GM21360 (cell line): ENCODE data around the gene IFT172.

Experiments
- ATAC-seq: cut with Tn5 transposase; IDR thresholded peaks from one replicate; pipeline ENCODE4 v1.9.1; 2021; ENCODE audit warnings: mild to moderate bottlenecking, moderate library complexity; ENCODE audit not compliant: unreplicated experiment

IFT172 gene

DNA sequence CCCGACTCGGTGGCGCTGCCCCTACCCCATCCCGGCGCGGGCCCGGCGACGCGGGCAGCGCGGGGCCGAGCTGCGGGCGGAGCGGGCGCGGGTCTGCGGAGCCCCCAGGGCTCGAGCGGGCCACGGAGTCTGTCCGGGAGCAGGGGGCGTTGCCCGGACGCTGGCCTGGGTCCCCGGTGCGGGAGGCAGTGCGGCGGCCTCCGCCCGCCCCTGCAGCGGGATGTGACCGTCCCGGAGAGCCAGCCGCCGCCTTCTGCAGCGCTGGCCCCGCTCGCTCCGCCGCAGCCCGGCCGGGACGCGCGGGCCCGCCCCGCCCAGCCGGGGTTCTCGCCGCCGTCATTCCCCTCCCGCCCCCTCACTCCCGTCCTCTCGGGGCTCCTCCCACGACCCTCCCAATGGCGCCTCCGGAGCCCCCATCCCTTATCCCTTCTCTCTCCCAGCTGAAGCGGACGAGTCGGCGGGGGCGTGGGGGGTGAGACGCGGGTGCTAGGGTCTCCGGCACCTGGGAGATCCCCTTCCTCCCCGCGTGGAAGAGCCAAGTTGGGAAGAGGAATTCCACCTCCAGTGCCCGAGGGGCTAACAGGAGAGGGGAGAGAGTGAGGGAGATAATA is 5.5 kb upstream of the IFT172 start, which contains the start of gene FNDC4:
TSS of gene FNDC4 (minus strand) at position 257 of the 611 bp plus-strand sequence. CDS start 521 bp downstream, outside the sequence.
- ATAC-seq: no peak

DNA sequence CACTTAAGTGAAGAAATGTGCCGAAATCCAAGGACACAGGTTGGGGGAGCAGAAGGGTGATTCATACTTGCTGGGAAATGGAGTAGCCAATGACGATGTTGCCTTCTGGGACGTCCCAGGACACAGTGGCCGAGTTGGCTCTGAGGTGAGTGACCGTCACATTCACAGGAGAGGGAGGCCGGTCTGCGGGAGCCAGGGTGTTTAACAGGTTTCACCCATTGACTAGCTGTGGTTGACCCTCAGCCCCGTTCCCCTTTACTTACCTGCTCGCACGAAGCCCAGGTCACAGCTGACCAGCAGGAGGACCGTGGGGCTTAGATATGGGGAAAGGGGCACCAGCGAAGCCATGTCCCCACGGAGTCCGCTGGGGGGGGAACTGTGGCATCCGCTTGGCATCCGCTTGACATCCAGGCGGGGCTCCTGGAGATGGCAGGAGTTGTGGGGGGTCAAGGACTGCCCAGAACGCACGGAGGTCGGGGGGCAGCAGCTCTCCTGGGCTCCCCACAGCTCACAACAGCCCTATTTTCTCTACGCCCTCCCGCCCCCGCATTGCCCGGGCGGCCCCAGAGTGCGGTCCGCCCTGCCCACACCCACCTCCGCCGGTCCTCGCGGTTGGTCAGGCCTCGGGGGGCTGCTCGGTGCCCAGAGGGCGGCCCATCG is 4.9 kb upstream of the IFT172 start:
- ATAC-seq: no peak

- no peak for ATAC-seq
Observed at GRCh38 chr2:27493948-27494283, 4.4 kb upstream of the IFT172 start.

GRCh38 chr2:27492557-27492956 is 3.0 kb upstream of the IFT172 start:
- no peak for ATAC-seq

DNA sequence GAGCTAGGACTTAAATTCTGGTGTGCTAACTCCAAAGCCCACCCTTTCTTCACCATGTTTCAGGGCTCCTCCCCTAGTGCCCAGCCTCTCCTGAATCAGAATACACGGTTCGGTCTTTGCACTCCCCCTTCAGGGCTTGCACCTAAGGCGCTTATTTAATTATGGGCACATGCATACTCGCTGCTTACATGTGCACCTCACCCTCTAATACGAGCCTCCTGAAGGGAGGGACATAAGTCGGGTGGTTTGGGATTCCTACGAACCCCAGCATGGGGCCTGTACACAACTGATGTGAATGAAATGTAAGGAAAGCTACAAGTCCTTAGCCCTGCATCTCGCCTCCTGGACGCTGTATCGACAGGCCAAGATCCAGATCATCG is 435 bp downstream of the IFT172 start:
- no peak for ATAC-seq

DNA sequence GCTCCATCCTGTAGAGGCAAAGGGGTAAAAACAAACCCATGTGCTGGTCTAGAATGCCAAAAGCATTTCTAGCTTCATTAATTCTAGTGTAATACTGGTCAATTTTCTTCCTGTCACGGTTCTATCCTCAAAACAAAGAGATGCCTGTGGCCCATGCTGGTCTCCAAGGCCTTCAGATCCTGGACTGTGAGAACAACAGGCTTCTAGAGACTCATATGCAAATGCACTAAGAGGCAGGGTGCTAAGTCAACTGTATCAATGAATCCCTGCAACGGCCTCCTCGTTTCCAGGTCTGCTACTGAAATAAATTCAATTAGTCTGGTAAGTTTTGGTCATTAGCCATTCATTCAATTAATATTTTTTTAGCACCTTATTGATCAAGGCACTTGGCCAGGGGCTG is 4.0 kb downstream of the IFT172 start:
- ATAC-seq: no peak

GRCh38 chr2:27471961-27472360 is 17.6 kb downstream of the IFT172 start:
- no peak for ATAC-seq

DNA sequence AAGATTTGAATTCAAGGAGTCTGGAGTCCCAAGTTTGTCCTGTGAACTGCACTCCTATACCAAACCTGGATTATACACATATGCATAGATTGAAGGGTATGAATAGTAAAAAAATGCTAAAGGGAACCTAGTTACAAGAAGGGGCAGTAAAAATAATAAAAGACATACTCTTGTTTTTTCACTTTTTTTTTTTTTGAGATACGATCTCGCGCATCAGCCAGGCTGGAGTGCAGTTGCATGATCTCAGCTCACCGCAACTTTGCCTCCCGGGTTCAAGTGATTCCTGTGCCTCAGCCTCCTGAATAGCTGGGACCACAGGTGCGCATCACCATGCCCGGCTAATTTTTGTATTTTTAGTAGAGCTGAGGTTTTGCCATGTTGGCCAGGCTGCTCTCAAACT is 25.1 kb downstream of the IFT172 start:
- no peak for ATAC-seq

DNA sequence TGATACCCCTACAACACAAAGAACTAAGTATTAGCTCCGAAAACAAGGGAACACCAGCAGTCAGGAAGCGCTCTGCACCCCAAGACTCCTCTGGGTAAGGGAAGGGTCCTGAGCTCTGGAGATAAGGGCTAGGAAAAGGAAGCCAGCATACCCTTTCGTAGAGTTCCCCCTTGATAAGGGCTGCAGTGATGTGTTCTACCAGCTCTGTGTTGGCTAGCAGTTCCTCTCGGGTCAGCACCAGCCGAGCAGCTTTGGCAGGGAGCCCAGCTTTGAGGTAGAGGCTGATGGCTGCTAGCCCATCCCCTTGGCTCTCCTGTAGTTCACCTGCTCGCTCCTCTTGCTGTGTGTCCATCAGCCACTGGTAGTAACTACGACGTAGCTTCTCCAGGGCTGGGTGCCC is 28.4 kb downstream of the IFT172 start:
- no peak for ATAC-seq

GRCh38 chr2:27453968-27454367 is 35.6 kb downstream of the IFT172 start:
- no peak for ATAC-seq

GRCh38 chr2:27451095-27451494 is 38.4 kb downstream of the IFT172 start:
- no peak for ATAC-seq

DNA sequence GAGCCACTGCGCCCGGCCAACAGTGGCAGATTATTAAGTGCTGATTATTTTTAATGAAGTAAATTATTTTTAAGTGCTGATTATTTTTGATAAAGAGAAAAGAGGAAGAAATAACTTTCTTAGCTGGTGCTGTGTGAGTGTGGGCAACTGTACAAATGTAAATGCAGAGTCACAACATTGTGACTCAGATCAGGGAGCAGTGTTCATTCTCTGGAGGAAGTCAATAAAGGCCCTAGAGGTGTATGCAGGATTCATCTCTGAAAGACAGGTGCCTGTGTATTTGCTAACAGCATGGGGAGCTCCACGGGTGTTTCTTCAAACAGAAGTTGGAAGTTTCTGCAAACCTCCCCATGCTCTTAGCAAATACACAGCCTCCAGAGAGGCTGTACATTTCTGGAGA is 41.2 kb downstream of the IFT172 start:
- ATAC-seq: no peak

DNA sequence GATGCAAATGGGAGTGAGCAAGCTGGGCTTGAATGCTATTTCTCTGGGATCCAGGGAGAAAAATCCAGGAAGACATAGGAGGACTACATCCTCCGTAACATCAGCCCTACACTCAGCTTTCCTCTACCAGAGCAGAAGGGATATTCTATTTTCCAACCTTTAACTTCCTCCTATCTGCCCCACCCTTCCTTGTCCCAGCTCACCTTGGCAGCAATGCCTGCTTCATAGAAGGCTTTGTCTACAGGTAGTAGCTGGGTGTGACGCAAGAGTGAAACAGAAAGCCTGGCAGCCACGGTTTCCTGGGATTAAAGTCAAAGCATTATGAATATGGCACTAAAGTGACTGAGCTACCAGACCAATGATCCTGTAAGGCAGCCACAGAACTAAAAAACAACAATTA is 43.5 kb downstream of the IFT172 start:
- no peak for ATAC-seq

DNA sequence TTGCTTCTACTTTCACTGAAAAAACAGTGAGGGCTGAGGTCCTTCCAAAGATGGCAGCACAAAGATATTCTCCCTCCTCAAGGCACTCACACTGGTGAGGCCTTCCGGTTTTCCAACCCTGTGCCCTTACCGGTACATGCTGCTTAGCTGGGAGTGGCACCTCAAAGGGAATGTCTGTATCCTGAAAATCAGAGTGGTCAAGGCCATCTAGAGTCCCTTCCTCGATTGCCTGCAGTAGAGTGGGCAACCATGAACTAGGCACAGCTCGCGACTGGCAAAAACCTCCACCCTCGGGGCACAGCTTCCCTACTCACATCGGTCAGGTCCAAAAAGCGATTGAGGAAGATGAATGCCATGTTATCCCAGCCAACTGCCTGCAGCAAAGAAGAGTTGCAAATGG is 43.9 kb downstream of the IFT172 start:
- ATAC-seq: no peak

GRCh38 chr2:27445155-27445554 is 44.4 kb downstream of the IFT172 start:
- no peak for ATAC-seq

GRCh38 chr2:27442920-27443282 is 46.6 kb downstream of the IFT172 start:
- ATAC-seq: no peak

DNA sequence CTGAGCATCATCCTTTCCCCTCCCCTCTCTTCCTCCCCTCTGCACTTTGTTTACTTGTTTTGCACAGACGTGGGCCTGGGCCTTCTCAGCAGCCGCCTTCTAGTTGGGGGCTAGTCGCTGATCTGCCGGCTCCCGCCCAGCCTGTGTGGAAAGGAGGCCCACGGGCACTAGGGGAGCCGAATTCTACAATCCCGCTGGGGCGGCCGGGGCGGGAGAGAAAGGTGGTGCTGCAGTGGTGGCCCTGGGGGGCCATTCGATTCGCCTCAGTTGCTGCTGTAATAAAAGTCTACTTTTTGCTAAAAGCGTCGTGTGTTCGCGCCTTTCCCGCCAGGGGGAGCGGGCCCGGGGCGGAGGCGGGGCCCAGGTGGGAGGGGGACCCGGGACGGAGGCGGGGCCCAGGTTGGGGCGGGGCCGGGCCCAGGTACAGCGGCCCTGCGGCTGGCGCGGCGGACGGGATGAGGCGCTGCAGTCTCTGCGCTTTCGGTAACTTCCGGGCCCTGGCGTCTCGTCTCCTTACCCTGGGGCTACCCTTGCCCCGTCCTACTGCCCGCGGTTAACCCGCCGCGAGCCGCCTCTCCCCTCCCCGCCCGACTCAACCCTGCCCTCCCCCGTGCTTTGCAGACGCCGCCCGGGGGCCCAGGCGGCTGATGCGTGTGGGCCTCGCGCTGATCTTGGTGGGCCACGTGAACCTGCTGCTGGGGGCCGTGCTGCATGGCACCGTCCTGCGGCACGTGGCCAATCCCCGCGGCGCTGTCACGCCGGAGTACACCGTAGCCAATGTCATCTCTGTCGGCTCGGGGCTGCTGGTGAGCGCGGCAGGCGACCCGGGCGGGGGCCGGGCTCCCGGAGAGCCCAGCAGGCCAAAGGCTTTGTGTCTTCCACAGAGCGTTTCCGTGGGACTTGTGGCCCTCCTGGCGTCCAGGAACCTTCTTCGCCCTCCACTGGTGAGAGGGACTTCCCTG is 47.3 kb downstream of the IFT172 start, which contains the start of gene KRTCAP3:
TSS of gene KRTCAP3 (plus strand) at position 424 of the 962 bp plus-strand sequence. CDS start at position 456, 32 bp downstream.
- no peak for ATAC-seq

- ATAC-seq: no peak
Observed at GRCh38 chr2:27441226-27441926, 48.2 kb downstream of the IFT172 start.

- no peak for ATAC-seq
Observed at GRCh38 chr2:27435628-27436027, 53.9 kb downstream of the IFT172 start.

- no peak for ATAC-seq
Observed at GRCh38 chr2:27431395-27431794, 58.1 kb downstream of the IFT172 start.

GRCh38 chr2:27428978-27429541 is 60.5 kb downstream of the IFT172 start:
- ATAC-seq: peak; percentile 61
